ENCODE measurements around the gene LRCH1. TPM values are rescaled to one million over a fixed set of nuclear protein-coding genes. Genes with fewer than 3 reads are reported as not detected.

Gene LRCH1
- total and polyA plus RNA-seq, 4 donors: 2.6 to 6.6 (median 3.4) TPM

DNA sequence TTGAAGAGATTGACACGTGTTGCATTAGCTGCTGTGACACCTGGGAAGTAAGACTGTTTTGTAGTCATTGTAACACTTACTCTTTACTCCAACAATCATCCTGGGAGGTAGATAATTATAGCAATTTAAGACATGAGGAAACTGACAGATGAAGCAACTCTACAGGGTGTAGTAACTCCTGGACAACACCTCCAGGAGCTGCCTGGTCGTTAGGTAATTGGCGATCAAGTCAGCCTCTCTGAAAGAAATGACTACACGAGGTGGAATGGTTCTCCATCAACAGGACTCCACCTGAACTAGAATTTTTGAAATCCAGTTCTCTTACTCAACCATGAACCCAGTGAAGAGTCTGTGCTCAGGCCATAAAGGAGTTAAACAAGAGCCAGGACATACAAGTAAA lies 43.0 kb upstream of the LRCH1 start (continued):
- TF ChIP-seq, protein P1, sequence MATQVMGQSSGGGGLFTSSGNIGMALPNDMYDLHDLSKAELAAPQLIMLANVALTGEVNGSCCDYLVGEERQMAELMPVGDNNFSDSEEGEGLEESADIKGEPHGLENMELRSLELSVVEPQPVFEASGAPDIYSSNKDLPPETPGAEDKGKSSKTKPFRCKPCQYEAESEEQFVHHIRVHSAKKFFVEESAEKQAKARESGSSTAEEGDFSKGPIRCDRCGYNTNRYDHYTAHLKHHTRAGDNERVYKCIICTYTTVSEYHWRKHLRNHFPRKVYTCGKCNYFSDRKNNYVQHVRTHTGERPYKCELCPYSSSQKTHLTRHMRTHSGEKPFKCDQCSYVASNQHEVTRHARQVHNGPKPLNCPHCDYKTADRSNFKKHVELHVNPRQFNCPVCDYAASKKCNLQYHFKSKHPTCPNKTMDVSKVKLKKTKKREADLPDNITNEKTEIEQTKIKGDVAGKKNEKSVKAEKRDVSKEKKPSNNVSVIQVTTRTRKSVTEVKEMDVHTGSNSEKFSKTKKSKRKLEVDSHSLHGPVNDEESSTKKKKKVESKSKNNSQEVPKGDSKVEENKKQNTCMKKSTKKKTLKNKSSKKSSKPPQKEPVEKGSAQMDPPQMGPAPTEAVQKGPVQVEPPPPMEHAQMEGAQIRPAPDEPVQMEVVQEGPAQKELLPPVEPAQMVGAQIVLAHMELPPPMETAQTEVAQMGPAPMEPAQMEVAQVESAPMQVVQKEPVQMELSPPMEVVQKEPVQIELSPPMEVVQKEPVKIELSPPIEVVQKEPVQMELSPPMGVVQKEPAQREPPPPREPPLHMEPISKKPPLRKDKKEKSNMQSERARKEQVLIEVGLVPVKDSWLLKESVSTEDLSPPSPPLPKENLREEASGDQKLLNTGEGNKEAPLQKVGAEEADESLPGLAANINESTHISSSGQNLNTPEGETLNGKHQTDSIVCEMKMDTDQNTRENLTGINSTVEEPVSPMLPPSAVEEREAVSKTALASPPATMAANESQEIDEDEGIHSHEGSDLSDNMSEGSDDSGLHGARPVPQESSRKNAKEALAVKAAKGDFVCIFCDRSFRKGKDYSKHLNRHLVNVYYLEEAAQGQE (IDR thresholded peaks at IDR 0.05): no peak
- TF ChIP-seq HNF4A (conservative IDR thresholded peaks at IDR 0.05) (no peak), JUND (IDR thresholded peaks at IDR 0.05) (no peak), FOXA2 (IDR thresholded peaks at IDR 0.05) (no peak), HNF4G (IDR thresholded peaks at IDR 0.05) (no peak), TAF1 (conservative IDR thresholded peaks at IDR 0.05) (no peak), NR2F2 (IDR thresholded peaks at IDR 0.05) (no peak), YY1 (IDR thresholded peaks at IDR 0.05) (no peak), SP1 (IDR thresholded peaks at IDR 0.05) (no peak), EGR1 (IDR thresholded peaks at IDR 0.05; ENCODE audit: low read depth in 2 of 2) (no peak)

DNA sequence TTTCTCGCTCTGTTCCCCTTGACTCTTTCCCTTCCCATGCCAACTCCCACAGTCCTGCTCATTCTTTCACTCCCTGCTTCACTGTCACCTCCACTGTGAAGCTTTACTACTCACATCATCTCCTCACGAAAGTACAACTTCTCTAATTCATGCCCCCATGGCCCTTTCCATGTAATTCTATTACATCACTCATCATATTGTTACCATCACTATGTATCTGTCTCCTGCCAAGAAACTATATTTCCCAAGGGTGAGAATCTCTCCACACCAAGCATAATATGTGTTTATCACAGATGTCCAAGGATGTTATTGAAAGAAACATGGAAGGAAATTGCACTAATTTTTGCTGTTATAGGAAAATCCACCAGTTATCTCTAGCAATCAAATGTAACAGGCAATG lies 37.2 kb upstream of the LRCH1 start:
- 89% methylated on average over 2 of the region's 2 CpGs for WGBS

More for the DNA sequence above, 37.2 kb upstream of the LRCH1 start:
- DNase-seq (ENCODE audit: low spot score): no peak
- Histone ChIP-seq H3K9ac (ENCODE audit: low read depth in 1 of 2, low read length in 2 of 2) (no peak overlapping the region), H3K9me3 (ENCODE audit: control insufficient read depth in 4 of 4, low read length in 3 of 4) (no peaks in the 10 kb centered on the region), H3K27ac (ENCODE audit: low read depth in 1 of 2, low read length in 2 of 2) (no peak overlapping the region), H3K36me3 (ENCODE audit: control insufficient read depth in 4 of 4, insufficient read depth in 3 of 4, low read depth in 1 of 4, low read length in 3 of 4) (no peaks in the 10 kb centered on the region), H3K27me3 (ENCODE audit: control insufficient read depth in 4 of 4, insufficient read depth in 4 of 4, low read length in 3 of 4) (no peaks in the 10 kb centered on the region), H3K4me3 (ENCODE audit: low read depth in 1 of 3, low read length in 3 of 3) (no peak overlapping the region), H3K4me1 (ENCODE audit: control insufficient read depth in 4 of 4, insufficient read depth in 4 of 4, low read length in 3 of 4) (no peaks in the 10 kb centered on the region)
- TF ChIP-seq NR2F2 (IDR thresholded peaks at IDR 0.05) (no peak), RXRA (IDR thresholded peaks at IDR 0.05) (no peak), GABPA (IDR thresholded peaks at IDR 0.05 in 1 of 2, conservative IDR thresholded peaks at IDR 0.05 in 1 of 2) (no peak), HNF4G (IDR thresholded peaks at IDR 0.05) (no peak), YY1 (IDR thresholded peaks at IDR 0.05) (no peak), FOXA2 (IDR thresholded peaks at IDR 0.05) (no peak), EGR1 (IDR thresholded peaks at IDR 0.05; ENCODE audit: low read depth in 2 of 2) (no peak), HNF4A (conservative IDR thresholded peaks at IDR 0.05) (no peak), SP1 (IDR thresholded peaks at IDR 0.05) (no peak)
- TF ChIP-seq, protein P2, sequence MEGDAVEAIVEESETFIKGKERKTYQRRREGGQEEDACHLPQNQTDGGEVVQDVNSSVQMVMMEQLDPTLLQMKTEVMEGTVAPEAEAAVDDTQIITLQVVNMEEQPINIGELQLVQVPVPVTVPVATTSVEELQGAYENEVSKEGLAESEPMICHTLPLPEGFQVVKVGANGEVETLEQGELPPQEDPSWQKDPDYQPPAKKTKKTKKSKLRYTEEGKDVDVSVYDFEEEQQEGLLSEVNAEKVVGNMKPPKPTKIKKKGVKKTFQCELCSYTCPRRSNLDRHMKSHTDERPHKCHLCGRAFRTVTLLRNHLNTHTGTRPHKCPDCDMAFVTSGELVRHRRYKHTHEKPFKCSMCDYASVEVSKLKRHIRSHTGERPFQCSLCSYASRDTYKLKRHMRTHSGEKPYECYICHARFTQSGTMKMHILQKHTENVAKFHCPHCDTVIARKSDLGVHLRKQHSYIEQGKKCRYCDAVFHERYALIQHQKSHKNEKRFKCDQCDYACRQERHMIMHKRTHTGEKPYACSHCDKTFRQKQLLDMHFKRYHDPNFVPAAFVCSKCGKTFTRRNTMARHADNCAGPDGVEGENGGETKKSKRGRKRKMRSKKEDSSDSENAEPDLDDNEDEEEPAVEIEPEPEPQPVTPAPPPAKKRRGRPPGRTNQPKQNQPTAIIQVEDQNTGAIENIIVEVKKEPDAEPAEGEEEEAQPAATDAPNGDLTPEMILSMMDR (IDR thresholded peaks at IDR 0.05; ENCODE audit: low read depth, low read length, missing input control): no peak
- TF ChIP-seq, protein P3, sequence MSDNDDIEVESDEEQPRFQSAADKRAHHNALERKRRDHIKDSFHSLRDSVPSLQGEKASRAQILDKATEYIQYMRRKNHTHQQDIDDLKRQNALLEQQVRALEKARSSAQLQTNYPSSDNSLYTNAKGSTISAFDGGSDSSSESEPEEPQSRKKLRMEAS (IDR thresholded peaks at IDR 0.05): no peak
- TF ChIP-seq, protein P1 (IDR thresholded peaks at IDR 0.05): no peak
- TF ChIP-seq, protein P4, sequence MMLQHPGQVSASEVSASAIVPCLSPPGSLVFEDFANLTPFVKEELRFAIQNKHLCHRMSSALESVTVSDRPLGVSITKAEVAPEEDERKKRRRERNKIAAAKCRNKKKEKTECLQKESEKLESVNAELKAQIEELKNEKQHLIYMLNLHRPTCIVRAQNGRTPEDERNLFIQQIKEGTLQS (IDR thresholded peaks at IDR 0.05): no peak
- TF ChIP-seq, protein P5, sequence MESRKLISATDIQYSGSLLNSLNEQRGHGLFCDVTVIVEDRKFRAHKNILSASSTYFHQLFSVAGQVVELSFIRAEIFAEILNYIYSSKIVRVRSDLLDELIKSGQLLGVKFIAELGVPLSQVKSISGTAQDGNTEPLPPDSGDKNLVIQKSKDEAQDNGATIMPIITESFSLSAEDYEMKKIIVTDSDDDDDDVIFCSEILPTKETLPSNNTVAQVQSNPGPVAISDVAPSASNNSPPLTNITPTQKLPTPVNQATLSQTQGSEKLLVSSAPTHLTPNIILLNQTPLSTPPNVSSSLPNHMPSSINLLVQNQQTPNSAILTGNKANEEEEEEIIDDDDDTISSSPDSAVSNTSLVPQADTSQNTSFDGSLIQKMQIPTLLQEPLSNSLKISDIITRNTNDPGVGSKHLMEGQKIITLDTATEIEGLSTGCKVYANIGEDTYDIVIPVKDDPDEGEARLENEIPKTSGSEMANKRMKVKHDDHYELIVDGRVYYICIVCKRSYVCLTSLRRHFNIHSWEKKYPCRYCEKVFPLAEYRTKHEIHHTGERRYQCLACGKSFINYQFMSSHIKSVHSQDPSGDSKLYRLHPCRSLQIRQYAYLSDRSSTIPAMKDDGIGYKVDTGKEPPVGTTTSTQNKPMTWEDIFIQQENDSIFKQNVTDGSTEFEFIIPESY (IDR thresholded peaks at IDR 0.05): no peak
